B cell (primary cell): ENCODE measurements around the gene JMJD6. TPM values are rescaled to one million over a fixed set of nuclear protein-coding genes. Genes with fewer than 3 reads are reported as not detected.

Source experiments
- ATAC-seq: fragments of 200-7000 bp; cut with Tn5 transposase; one replicate; pipeline ENCODE4 v1.10.0; 2021; ENCODE audit warnings: low read depth, mild to moderate bottlenecking, moderate number of reproducible peaks, moderate library complexity
- CTCF ChIA-PET: fragments of 350-600 bp; sonication (Branson Sonifier 250); formaldehyde crosslinking; loops from one replicate; lab custom pipeline; 2021; ENCODE audit warnings: antibody characterized with exemption, inconsistent platforms; lab: Charles Lee
- POLR2A ChIA-PET: fragments of 350-600 bp; sonication (Branson Sonifier 250); formaldehyde crosslinking; loops from one replicate; lab custom pipeline; 2021; ENCODE audit warnings: antibody characterized with exemption; lab: Charles Lee
- DNase-seq: peaks from one replicate; pipeline ENCODE4 v3.0.0; 2013
- H2AFZ ChIP-seq: 2 replicates; pipeline ENCODE4 v1.6.1; 2012; ENCODE audit warnings: mild to moderate bottlenecking, low read depth, low read length; ENCODE audit not compliant: insufficient read depth, poor library complexity, severe bottlenecking
- H3K27ac ChIP-seq, 2 donors: 1 replicate in 1 of 2; 2 replicates in 1 of 2; pipeline ENCODE4 v1.5.1; 2012 to 2013; ENCODE audit warnings: low read length in 2 of 2, mild to moderate bottlenecking in 2 of 2, moderate library complexity in 1 of 2
- H3K27me3 ChIP-seq, 4 experiments: fragments of 200-600 bp in 1 of 4; sonication (generic) in 1 of 4; replicated peaks in 1 of 4; 1 replicate in 2 of 4; 2 replicates in 2 of 4; pipeline versions ENCODE4 v1.6.1 to v1.7.0; 2013 to 2016; ENCODE audit warnings: low read length in 3 of 4, mild to moderate bottlenecking in 2 of 4, mixed read lengths in 1 of 4, moderate library complexity in 1 of 4; ENCODE audit not compliant: insufficient read depth in 4 of 4, control insufficient read depth in 3 of 4; ENCODE audit errors: control extremely low read depth in 1 of 4
- H3K36me3 ChIP-seq, 2 experiments: replicated peaks in 1 of 2; 1 replicate in 1 of 2; 2 replicates in 1 of 2; pipeline versions ENCODE4 v1.6.1 to v1.7.1; 2013; ENCODE audit warnings: low read length in 1 of 2; ENCODE audit not compliant: insufficient read depth in 2 of 2, control insufficient read depth in 1 of 2; ENCODE audit errors: control extremely low read depth in 1 of 2, extremely low read depth in 1 of 2
- H3K4me1 ChIP-seq, 2 donors: fragments of 200-600 bp in 1 of 2; sonication (generic) in 1 of 2; 1 replicate in 1 of 2; 2 replicates in 1 of 2; pipeline versions ENCODE4 v1.5.1 to v1.6.1; 2013 to 2017; ENCODE audit warnings: low read length in 2 of 2; ENCODE audit not compliant: control insufficient read depth in 2 of 2, insufficient read depth in 2 of 2
- H3K4me2 ChIP-seq: replicated peaks from 2 replicates; pipeline ENCODE3; 2012; ENCODE audit warnings: mild to moderate bottlenecking, low read depth, low read length; ENCODE audit not compliant: poor library complexity, severe bottlenecking
- H3K4me3 ChIP-seq, 5 experiments: fragments of 200-600 bp in 1 of 5; sonication (generic) in 1 of 5; 1 replicate in 3 of 5; 2 replicates in 2 of 5; pipeline versions ENCODE4 v1.5.1 to v1.7.0; 2011 to 2016; ENCODE audit warnings: low read length in 4 of 5, mild to moderate bottlenecking in 4 of 5, low read depth in 2 of 5, control low read depth in 1 of 5, moderate library complexity in 1 of 5; ENCODE audit not compliant: insufficient read depth in 1 of 5; ENCODE audit errors: control extremely low read depth in 1 of 5, extremely low read depth in 1 of 5
- H3K79me2 ChIP-seq: fragments of 200-600 bp; sonication (generic); one replicate; pipeline ENCODE4 v1.6.0; 2016; ENCODE audit warnings: low read length; ENCODE audit not compliant: control insufficient read depth, insufficient read depth
- H3K9ac ChIP-seq: fragments of 200-600 bp; sonication (generic); 2 replicates; pipeline ENCODE4 v1.6.1; 2017; ENCODE audit warnings: mild to moderate bottlenecking, low read length, moderate library complexity
- H3K9me3 ChIP-seq, 3 donors: one replicate each; pipeline versions ENCODE4 v1.6.1 to v1.7.1; 2013; ENCODE audit warnings: low read length in 2 of 3; ENCODE audit not compliant: control insufficient read depth in 2 of 3, insufficient read depth in 1 of 3; ENCODE audit errors: control extremely low read depth in 1 of 3
- H4K20me1 ChIP-seq: 2 replicates; pipeline ENCODE4 v1.6.0; 2012; ENCODE audit warnings: mild to moderate bottlenecking, low read length; ENCODE audit not compliant: insufficient read depth, control insufficient read depth, poor library complexity, severe bottlenecking
- H3K27ac Mint-ChIP-seq: one replicate; pipeline ENCODE4 v1.8.0; 2021; ENCODE audit warnings: mixed read lengths
- H3K27me3 Mint-ChIP-seq: one replicate; pipeline ENCODE4 v1.8.0; 2021; ENCODE audit warnings: mixed read lengths
- H3K4me1 Mint-ChIP-seq: one replicate; pipeline ENCODE4 v1.8.0; 2021; ENCODE audit warnings: mixed read lengths
- H3K4me3 Mint-ChIP-seq: one replicate; pipeline ENCODE4 v1.8.0; 2021; ENCODE audit warnings: mixed read lengths
- H3K9me3 Mint-ChIP-seq: one replicate; pipeline ENCODE4 v1.8.0; 2022; ENCODE audit warnings: mixed read lengths; ENCODE audit not compliant: insufficient read depth
- EZH2 ChIP-seq: IDR thresholded peaks from 2 replicates; pipeline ENCODE4 v1.6.1; 2012; ENCODE audit warnings: borderline replicate concordance, low read depth, mild to moderate bottlenecking, moderate library complexity, low read length; ENCODE audit not compliant: insufficient read depth, poor library complexity, severe bottlenecking
- WGBS: methylation state at CpG from one replicate; pipeline ENCODE4 v1.1.5; 2013; ENCODE audit warnings: missing lambda C conversion rate; ENCODE audit not compliant: insufficient coverage; 5-methylcytosine and 5-hydroxymethylcytosine counted together
- intact Hi-C: fragments of 100-400 bp; cut with micrococcal nuclease; formaldehyde crosslinking; loops from one replicate; pipeline ENCODE4 v1.10.0; 2022
- polyA plus RNA-seq: library from polyadenylated mRNA; depleted of rRNA; stranded (reverse); fragments of >200 nt; gene quantifications from 2 replicates; pipeline ENCODE4 v1.2.3, GENCODE V29; 2012
- total RNA-seq, 2 donors: library from RNA; stranded (reverse); fragments of 120-200 nt in 1 of 2; gene quantifications; 1 replicate in 1 of 2; 2 replicates in 1 of 2; pipeline versions ENCODE4 v1.2.3 to v1.2.4, GENCODE V29; 2013 to 2022
- TF ChIP-seq, protein P1 (sequence below): fragments of 200-600 bp; IDR thresholded peaks from one replicate; pipeline ENCODE4 v1.8.0; 2022; ENCODE audit warnings: antibody characterized with exemption, mild to moderate bottlenecking

Gene JMJD6
- total and polyA plus RNA-seq, 2 donors (not counting 1 experiment from before 2014, with no cell fraction given): 38.2 to 45.0 TPM

- intact Hi-C loops: no loop called here
These were observed 49.8 kb downstream of the JMJD6 start for GRCh38 chr17:76676629-76677028.

GRCh38 chr17:76675648-76676047, 50.8 kb downstream of the JMJD6 start:
- no peaks in the 10 kb centered on the region for H3K27me3 Mint-ChIP-seq
- TF ChIP-seq, protein P1, sequence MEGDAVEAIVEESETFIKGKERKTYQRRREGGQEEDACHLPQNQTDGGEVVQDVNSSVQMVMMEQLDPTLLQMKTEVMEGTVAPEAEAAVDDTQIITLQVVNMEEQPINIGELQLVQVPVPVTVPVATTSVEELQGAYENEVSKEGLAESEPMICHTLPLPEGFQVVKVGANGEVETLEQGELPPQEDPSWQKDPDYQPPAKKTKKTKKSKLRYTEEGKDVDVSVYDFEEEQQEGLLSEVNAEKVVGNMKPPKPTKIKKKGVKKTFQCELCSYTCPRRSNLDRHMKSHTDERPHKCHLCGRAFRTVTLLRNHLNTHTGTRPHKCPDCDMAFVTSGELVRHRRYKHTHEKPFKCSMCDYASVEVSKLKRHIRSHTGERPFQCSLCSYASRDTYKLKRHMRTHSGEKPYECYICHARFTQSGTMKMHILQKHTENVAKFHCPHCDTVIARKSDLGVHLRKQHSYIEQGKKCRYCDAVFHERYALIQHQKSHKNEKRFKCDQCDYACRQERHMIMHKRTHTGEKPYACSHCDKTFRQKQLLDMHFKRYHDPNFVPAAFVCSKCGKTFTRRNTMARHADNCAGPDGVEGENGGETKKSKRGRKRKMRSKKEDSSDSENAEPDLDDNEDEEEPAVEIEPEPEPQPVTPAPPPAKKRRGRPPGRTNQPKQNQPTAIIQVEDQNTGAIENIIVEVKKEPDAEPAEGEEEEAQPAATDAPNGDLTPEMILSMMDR: no peak
- no peak for TF ChIP-seq EZH2
- Histone ChIP-seq H2AFZ (no peak overlapping the region), H3K9me3 (peaks cover 0 to 12% (median 0%) of the 10 kb centered on the region in 3 donors), H4K20me1 (no peaks in the 10 kb centered on the region), H3K4me2 (no peak overlapping the region), H3K79me2 (no peaks in the 10 kb centered on the region), H3K4me3 (no peak overlapping the region), H3K27me3 (peaks cover 0 to 3% (median 0%) of the 10 kb centered on the region in 4 experiments), H3K4me1 (peaks cover 10 to 17% of the 10 kb centered on the region in 2 donors), H3K27ac (no peak overlapping the region), H3K9ac (no peak overlapping the region), H3K36me3 (no peaks in the 10 kb centered on the region)
- DNase-seq (no peak), ATAC-seq (no peak)
- CTCF ChIA-PET: no interaction called here
- no peaks in the 10 kb centered on the region for H3K9me3 Mint-ChIP-seq
- peaks cover 22% of the 10 kb centered on the region for H3K4me1 Mint-ChIP-seq
- intact Hi-C loops: no loop called here
- no peak overlapping the region for H3K4me3 Mint-ChIP-seq
- no peak overlapping the region for H3K27ac Mint-ChIP-seq
- 100% methylated on average over 4 of the region's 6 CpGs for WGBS
- POLR2A ChIA-PET: interaction anchor here (0.6 kb wide), 1 partner anchor 429 kb away, joined by 7 read pairs; no protein-coding TSS in a partner anchor

More at GRCh38 chr17:76676629-76677028, 49.8 kb downstream of the JMJD6 start:
- Histone ChIP-seq H3K36me3 (no peaks in the 10 kb centered on the region), H3K9me3 (peaks cover 0 to 5% (median 0%) of the 10 kb centered on the region in 3 donors), H3K9ac (no peak overlapping the region), H2AFZ (no peak overlapping the region), H3K27me3 (peaks cover 0 to 3% (median 0%) of the 10 kb centered on the region in 4 experiments), H4K20me1 (no peaks in the 10 kb centered on the region), H3K79me2 (no peaks in the 10 kb centered on the region), H3K4me3 (no peak overlapping the region), H3K27ac (no peak overlapping the region), H3K4me1 (peaks cover 5 to 8% of the 10 kb centered on the region in 2 donors), H3K4me2 (no peak overlapping the region)
- no peak for DNase-seq
- Mint-ChIP-seq H3K9me3 (no peaks in the 10 kb centered on the region), H3K4me3 (no peak overlapping the region), H3K27me3 (no peaks in the 10 kb centered on the region), H3K27ac (no peak overlapping the region), H3K4me1 (peaks cover 12% of the 10 kb centered on the region)
- ATAC-seq: no peak
- WGBS: 93% methylated on average over 6 of the region's 6 CpGs
- TF ChIP-seq EZH2: no peak
- TF ChIP-seq, protein P1: no peak
- CTCF ChIA-PET: interaction anchor here (0.6 kb wide), 1 partner anchor 74 kb away, joined by 3 read pairs; no protein-coding TSS in a partner anchor
- POLR2A ChIA-PET: interaction anchor here (0.6 kb wide), 1 partner anchor 107 kb away, joined by 5 read pairs; no protein-coding TSS in a partner anchor
